Body of pancreas (tissue), 4 donors: ENCODE data around the gene WIF1. TPM values are rescaled to one million over a fixed set of nuclear protein-coding genes. Genes with fewer than 3 reads are reported as not detected.

Experiments used
- ATAC-seq: fragments of 150-250 bp; one replicate; pipeline ENCODE4 v1.9.1; 2016
- DNase-seq, 4 donors: peaks; one replicate each; pipeline ENCODE4 v3.0.0-alpha.2; 2019
- H3K27ac ChIP-seq, 4 donors: fragments of 200-600 bp; sonication (generic); 1 replicate in 3 of 4; 2 replicates in 1 of 4; pipeline versions ENCODE4 v1.5.1 to v1.6.1; 2016 to 2019; ENCODE audit warnings: mild to moderate bottlenecking in 1 of 4, mixed read lengths in 1 of 4, moderate library complexity in 1 of 4
- H3K27me3 ChIP-seq, 2 donors: fragments of 200-600 bp; sonication (generic); one replicate each; pipeline ENCODE4 v1.6.0; 2016; ENCODE audit warnings: mild to moderate bottlenecking in 1 of 2
- H3K36me3 ChIP-seq, 2 donors: fragments of 200-600 bp; sonication (generic); replicated peaks in 1 of 2; 2 replicates each; pipeline ENCODE4 v1.5.1; 2016; ENCODE audit warnings: low read depth in 2 of 2; ENCODE audit not compliant: insufficient read depth in 1 of 2
- H3K4me1 ChIP-seq: fragments of 200-600 bp; sonication (generic); one replicate; pipeline ENCODE4 v1.6.0; 2016
- H3K4me3 ChIP-seq, 2 donors: fragments of 200-600 bp; sonication (generic); 1 replicate in 1 of 2; 2 replicates in 1 of 2; pipeline ENCODE4 v1.5.1; 2016 to 2019
- H3K9me3 ChIP-seq, 3 donors: fragments of 200-600 bp; sonication (generic); 1 replicate in 2 of 3; 2 replicates in 1 of 3; pipeline ENCODE4 v1.5.1; 2016
- POLR2A ChIP-seq, 3 donors: fragments of 450-650 bp; IDR thresholded peaks; one replicate each; pipeline ENCODE4 v1.6.1; 2016; ENCODE audit warnings: antibody characterized with exemption in 3 of 3, mild to moderate bottlenecking in 2 of 3
- WGBS, 2 donors: methylation state at CpG; one replicate each; pipeline ENCODE4 v1.1.5; 2017; 5-methylcytosine and 5-hydroxymethylcytosine counted together
- intact Hi-C: fragments of 100-400 bp; cut with DNase I; formaldehyde crosslinking; loops from one replicate; pipeline ENCODE4 v1.15.1; 2023
- total RNA-seq, 2 donors: library from RNA; depleted of rRNA; stranded (reverse); fragments of >200 nt; gene quantifications; one replicate each; pipeline ENCODE4 v1.1.0, GENCODE V29; 2016
- TF ChIP-seq, protein P1 (sequence below), 7 experiments: fragments of 450-650 bp in 4 of 7; fragments of 200-600 bp in 3 of 7; sonication (generic) in 3 of 7; IDR thresholded peaks; one replicate each; pipeline ENCODE4 v1.5.1; 2016 to 2019; ENCODE audit warnings: antibody characterized with exemption in 7 of 7

WIF1 gene
- total RNA-seq, 2 donors from 2014 or later, result 0.66 to 0.78 TPM

GRCh38 chr12:65025136-65025535 is 96.0 kb downstream of the WIF1 start:
- no peak for DNase-seq
- Histone ChIP-seq H3K27me3 (no peaks in the 10 kb centered on the region), H3K9me3 (no peaks in the 10 kb centered on the region), H3K27ac (no peak overlapping the region), H3K36me3 (no peaks in the 10 kb centered on the region), H3K4me3 (no peak overlapping the region), H3K4me1 (no peaks in the 10 kb centered on the region)
- no peak for TF ChIP-seq POLR2A (IDR thresholded peaks at IDR 0.05)
- TF ChIP-seq, protein P1, sequence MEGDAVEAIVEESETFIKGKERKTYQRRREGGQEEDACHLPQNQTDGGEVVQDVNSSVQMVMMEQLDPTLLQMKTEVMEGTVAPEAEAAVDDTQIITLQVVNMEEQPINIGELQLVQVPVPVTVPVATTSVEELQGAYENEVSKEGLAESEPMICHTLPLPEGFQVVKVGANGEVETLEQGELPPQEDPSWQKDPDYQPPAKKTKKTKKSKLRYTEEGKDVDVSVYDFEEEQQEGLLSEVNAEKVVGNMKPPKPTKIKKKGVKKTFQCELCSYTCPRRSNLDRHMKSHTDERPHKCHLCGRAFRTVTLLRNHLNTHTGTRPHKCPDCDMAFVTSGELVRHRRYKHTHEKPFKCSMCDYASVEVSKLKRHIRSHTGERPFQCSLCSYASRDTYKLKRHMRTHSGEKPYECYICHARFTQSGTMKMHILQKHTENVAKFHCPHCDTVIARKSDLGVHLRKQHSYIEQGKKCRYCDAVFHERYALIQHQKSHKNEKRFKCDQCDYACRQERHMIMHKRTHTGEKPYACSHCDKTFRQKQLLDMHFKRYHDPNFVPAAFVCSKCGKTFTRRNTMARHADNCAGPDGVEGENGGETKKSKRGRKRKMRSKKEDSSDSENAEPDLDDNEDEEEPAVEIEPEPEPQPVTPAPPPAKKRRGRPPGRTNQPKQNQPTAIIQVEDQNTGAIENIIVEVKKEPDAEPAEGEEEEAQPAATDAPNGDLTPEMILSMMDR (IDR thresholded peaks at IDR 0.05), result no peak
- ATAC-seq, result no peak
- intact Hi-C loops, result no loop called here
- 23 to 29% methylated on average over 2 of the region's 2 CpGs for WGBS, 2 donors

GRCh38 chr12:65023485-65023884 is 97.6 kb downstream of the WIF1 start:
- no peak overlapping the region for H3K4me3 ChIP-seq

DNA sequence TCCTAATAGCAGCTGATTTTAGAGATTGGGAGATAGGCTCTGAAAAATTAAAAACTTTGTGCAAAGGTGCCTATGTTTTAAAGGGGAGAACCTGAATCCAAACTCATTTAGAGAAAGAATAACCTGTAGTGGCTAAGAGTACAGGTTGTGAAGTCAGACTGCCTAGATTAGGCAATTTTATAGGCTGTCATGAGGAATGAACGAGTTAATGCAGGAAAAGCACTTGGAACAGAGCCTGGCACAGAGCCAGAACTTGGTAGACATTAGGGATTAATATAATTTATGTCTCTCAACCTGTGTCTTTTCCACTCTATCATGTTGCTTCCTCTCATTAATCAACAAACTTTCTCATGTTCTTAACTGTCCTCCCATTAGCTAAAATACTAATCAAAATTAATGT is 98.1 kb downstream of the WIF1 start:
- H3K9me3 ChIP-seq, result no peaks in the 10 kb centered on the region
- ATAC-seq, result no peak
- no peaks in the 10 kb centered on the region for H3K27me3 ChIP-seq
- DNase-seq, result no peak
- H3K27ac ChIP-seq, result no peak overlapping the region
- H3K36me3 ChIP-seq, result no peaks in the 10 kb centered on the region
- H3K4me1 ChIP-seq, result no peaks in the 10 kb centered on the region
- intact Hi-C loops, result no loop called here
- H3K4me3 ChIP-seq, result no peak overlapping the region
- 9 to 13% methylated on average over 1 of the region's 1 CpG for WGBS, 2 donors
- TF ChIP-seq, protein P1 (IDR thresholded peaks at IDR 0.05), result no peak
- no peak for TF ChIP-seq POLR2A (IDR thresholded peaks at IDR 0.05)

More at GRCh38 chr12:65023485-65023884, 97.6 kb downstream of the WIF1 start:
- TF ChIP-seq, protein P1 (IDR thresholded peaks at IDR 0.05), result no peak
- Histone ChIP-seq H3K9me3 (no peaks in the 10 kb centered on the region), H3K36me3 (no peaks in the 10 kb centered on the region), H3K27ac (no peak overlapping the region), H3K4me1 (no peaks in the 10 kb centered on the region), H3K27me3 (no peaks in the 10 kb centered on the region)
- DNase-seq, result no peak
- ATAC-seq, result no peak
- intact Hi-C loops, result no loop called here
- 60 to 63% methylated on average over 2 of the region's 2 CpGs for WGBS, 2 donors

GRCh38 chr12:65022421-65022820 is 98.7 kb downstream of the WIF1 start:
- TF ChIP-seq POLR2A (IDR thresholded peaks at IDR 0.05), result no peak
- TF ChIP-seq, protein P1 (IDR thresholded peaks at IDR 0.05), result no peak
- Histone ChIP-seq H3K27ac (no peak overlapping the region), H3K36me3 (no peaks in the 10 kb centered on the region), H3K4me3 (no peak overlapping the region), H3K4me1 (no peaks in the 10 kb centered on the region), H3K27me3 (no peaks in the 10 kb centered on the region), H3K9me3 (no peaks in the 10 kb centered on the region)
- intact Hi-C loops, result no loop called here
- DNase-seq, result no peak
- 33 to 36% methylated on average over 3 of the region's 3 CpGs for WGBS, 2 donors
- ATAC-seq, result no peak

DNA sequence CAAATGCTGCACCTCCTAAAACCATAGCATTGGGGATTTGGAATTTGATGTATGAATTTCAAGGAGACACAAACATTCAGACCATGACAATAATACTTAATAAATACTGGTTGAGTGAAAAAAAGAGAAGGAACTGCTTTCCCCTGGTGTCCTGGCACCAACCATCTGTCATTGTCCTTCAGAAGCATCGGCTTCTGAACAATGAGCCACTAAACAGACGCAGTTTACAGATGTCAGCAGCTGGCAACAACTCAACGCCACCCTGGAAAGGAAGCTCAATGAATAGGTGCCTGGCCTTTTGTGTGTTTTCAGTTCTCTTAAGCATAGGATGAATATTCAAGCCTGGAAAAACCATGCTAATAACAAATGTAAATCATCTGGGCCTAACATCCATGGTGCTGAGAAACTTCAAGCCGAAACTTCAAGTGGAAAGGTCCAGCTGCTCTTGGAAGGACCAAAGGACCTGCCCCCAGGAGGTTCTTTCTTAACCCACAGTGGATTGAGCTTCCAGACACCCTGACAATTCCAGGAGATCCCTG is 101.3 kb downstream of the WIF1 start:
- Histone ChIP-seq H3K36me3 (no peaks in the 10 kb centered on the region), H3K27me3 (no peaks in the 10 kb centered on the region), H3K9me3 (no peaks in the 10 kb centered on the region), H3K4me3 (no peak overlapping the region), H3K27ac (no peak overlapping the region), H3K4me1 (no peaks in the 10 kb centered on the region)
- no peak for DNase-seq
- intact Hi-C loops, result no loop called here
- ATAC-seq, result no peak
- 58 to 68% methylated on average over 4 of the region's 4 CpGs for WGBS, 2 donors
- no peak for TF ChIP-seq POLR2A (IDR thresholded peaks at IDR 0.05)
